SK-N-SH treated with all-trans-retinoic acid at 6 μM for 48 hours (cell line): ENCODE results near the gene COMT.

Source experiments
- ATAC-seq: fragments of 200-7000 bp; cut with Tn5 transposase; 3 replicates; pipeline ENCODE4 v1.9.1; 2020; ENCODE audit warnings: mild to moderate bottlenecking, moderate library complexity
- ARNTL ChIP-seq: fragments of 450-650 bp; formaldehyde crosslinking; IDR thresholded peaks from 2 replicates; pipeline ENCODE4 v1.5.0; 2020; ENCODE audit warnings: low read depth, mild to moderate bottlenecking, moderate library complexity, borderline replicate concordance
- BACH2 ChIP-seq: fragments of 250-450 bp; sonication (Bioruptor Pico); IDR thresholded peaks from 2 replicates; pipeline ENCODE4 v1.9.0; 2021; ENCODE audit warnings: mild to moderate bottlenecking, borderline replicate concordance
- CREB5 ChIP-seq: fragments of 250-450 bp; sonication (Bioruptor Pico); IDR thresholded peaks from 2 replicates; pipeline ENCODE4 v1.5.1; 2020; ENCODE audit warnings: low read depth, mild to moderate bottlenecking, moderate library complexity
- CSDC2 ChIP-seq: fragments of 250-450 bp; sonication (Bioruptor Pico); IDR thresholded peaks from 2 replicates; pipeline ENCODE4 v1.5.0; 2020; ENCODE audit warnings: mild to moderate bottlenecking, moderate library complexity
- CSRNP3 ChIP-seq: fragments of 250-450 bp; sonication (Bioruptor Pico); IDR thresholded peaks from 2 replicates; pipeline ENCODE4 v1.5.1; 2021; ENCODE audit warnings: mild to moderate bottlenecking, moderate library complexity
- ESRRG ChIP-seq: fragments of 250-450 bp; sonication (Bioruptor Pico); IDR thresholded peaks from 2 replicates; pipeline ENCODE4 v1.6.1; 2021; ENCODE audit warnings: mild to moderate bottlenecking
- ISL1 ChIP-seq: fragments of 250-450 bp; sonication (Bioruptor Pico); IDR thresholded peaks from 2 replicates; pipeline ENCODE4 v2.1.2; 2022; ENCODE audit warnings: mild to moderate bottlenecking, moderate library complexity
- OSR1 ChIP-seq: fragments of 250-450 bp; sonication (Bioruptor Pico); IDR thresholded peaks from 2 replicates; pipeline ENCODE4 v1.8.0; 2022; ENCODE audit warnings: moderate library complexity, mild to moderate bottlenecking, inconsistent platforms
- POU6F1 ChIP-seq: fragments of 250-450 bp; sonication (Bioruptor Pico); IDR thresholded peaks from 2 replicates; pipeline ENCODE4 v1.8.0; 2021; ENCODE audit warnings: low read depth, mild to moderate bottlenecking, moderate library complexity, borderline replicate concordance
- PPARA ChIP-seq: fragments of 250-450 bp; sonication (Bioruptor Pico); IDR thresholded peaks from 2 replicates; pipeline ENCODE4 v1.5.0; 2020; ENCODE audit warnings: mild to moderate bottlenecking, borderline replicate concordance
- RARB ChIP-seq: fragments of 250-450 bp; sonication (Bioruptor Pico); IDR thresholded peaks from 2 replicates; pipeline ENCODE4 v1.8.0; 2021; ENCODE audit warnings: mild to moderate bottlenecking, moderate library complexity
- SNAI2 ChIP-seq: fragments of 250-450 bp; sonication (Bioruptor Pico); IDR thresholded peaks from 2 replicates; pipeline ENCODE4 v1.5.0; 2020; ENCODE audit warnings: mild to moderate bottlenecking, moderate library complexity
- TCF4 ChIP-seq: fragments of 250-450 bp; sonication (Bioruptor Pico); IDR thresholded peaks from 2 replicates; pipeline ENCODE4 v1.8.0; 2021; ENCODE audit warnings: mild to moderate bottlenecking, moderate library complexity, borderline replicate concordance
- TOX ChIP-seq: fragments of 250-450 bp; sonication (Bioruptor Pico); IDR thresholded peaks from 2 replicates; pipeline ENCODE4 v1.8.0; 2021; ENCODE audit warnings: mild to moderate bottlenecking, moderate library complexity, borderline replicate concordance
- TSHZ2 ChIP-seq: fragments of 250-450 bp; sonication (Bioruptor Pico); IDR thresholded peaks from 2 replicates; pipeline ENCODE4 v1.5.0; 2020; ENCODE audit warnings: mild to moderate bottlenecking, moderate library complexity
- ZC3H10 ChIP-seq: fragments of 250-450 bp; sonication (Bioruptor Pico); IDR thresholded peaks from 2 replicates; pipeline ENCODE4 v1.5.1; 2021; ENCODE audit warnings: mild to moderate bottlenecking, moderate library complexity
- ZFP3 ChIP-seq: fragments of 250-450 bp; sonication (Bioruptor Pico); IDR thresholded peaks from 2 replicates; pipeline ENCODE4 v1.5.0; 2020; ENCODE audit warnings: mild to moderate bottlenecking, moderate library complexity
- ZFP30 ChIP-seq: fragments of 450-650 bp; formaldehyde crosslinking; IDR thresholded peaks from 2 replicates; pipeline ENCODE4 v1.5.0; 2022; ENCODE audit warnings: mild to moderate bottlenecking, moderate library complexity
- ZNF565 ChIP-seq: fragments of 450-650 bp; formaldehyde crosslinking; conservative IDR thresholded peaks from 2 replicates; pipeline ENCODE4 v1.5.0; 2020; ENCODE audit warnings: low read depth, mild to moderate bottlenecking, moderate library complexity
- ZNF8 ChIP-seq: fragments of 450-650 bp; formaldehyde crosslinking; IDR thresholded peaks from 2 replicates; pipeline ENCODE4 v1.5.0; 2020; ENCODE audit warnings: mild to moderate bottlenecking, moderate library complexity

Gene COMT

GRCh38 chr22:19903513-19903912 is 38.1 kb upstream of the COMT start:
- no peak; the same call in 2 of the 3 replicates for ATAC-seq
- TF ChIP-seq OSR1 (CRISPR knock-in tag) (no peak), ZFP30 (CRISPR knock-in tag) (no peak), PPARA (no peak), ARNTL (CRISPR knock-in tag) (no peak), CREB5 (CRISPR knock-in tag) (no peak), ZFP3 (CRISPR knock-in tag) (no peak), BACH2 (CRISPR knock-in tag) (no peak), ESRRG (CRISPR knock-in tag) (no peak), SNAI2 (CRISPR knock-in tag) (no peak), RARB (CRISPR knock-in tag) (no peak), TOX (no peak), ZC3H10 (no peak)

- ATAC-seq, result no peak
- TF ChIP-seq BACH2 (CRISPR knock-in tag) (no peak), CSDC2 (CRISPR knock-in tag) (no peak), POU6F1 (no peak), CSRNP3 (CRISPR knock-in tag) (no peak), ZNF8 (CRISPR knock-in tag) (no peak), ARNTL (CRISPR knock-in tag) (no peak), ESRRG (CRISPR knock-in tag) (no peak), ZFP30 (CRISPR knock-in tag) (no peak), PPARA (no peak), ZNF565 (CRISPR knock-in tag) (no peak), TCF4 (CRISPR knock-in tag) (no peak), ISL1 (CRISPR knock-in tag) (no peak), ZC3H10 (no peak)
- TF ChIP-seq, all 23 proteins: peak for 0
Observed at GRCh38 chr22:19904174-19904856, 37.3 kb upstream of the COMT start.

GRCh38 chr22:19904935-19905334 is 36.6 kb upstream of the COMT start:
- no peak for ATAC-seq
- TF ChIP-seq ZC3H10, result no peak
- no peak for TF ChIP-seq ZFP3 (CRISPR knock-in tag)
- TF ChIP-seq PPARA, result no peak
- TF ChIP-seq ZFP30 (CRISPR knock-in tag), result no peak
- no peak for TF ChIP-seq CSDC2 (CRISPR knock-in tag)
- TF ChIP-seq ARNTL (CRISPR knock-in tag), result no peak
- TF ChIP-seq TSHZ2 (CRISPR knock-in tag), result no peak
- TF ChIP-seq ESRRG (CRISPR knock-in tag), result no peak
- TF ChIP-seq ZNF565 (CRISPR knock-in tag), result no peak
- TF ChIP-seq OSR1 (CRISPR knock-in tag), result no peak
- no peak for TF ChIP-seq CREB5 (CRISPR knock-in tag)
- TF ChIP-seq RARB (CRISPR knock-in tag), result no peak
- no peak for TF ChIP-seq POU6F1
- no peak for TF ChIP-seq CSRNP3 (CRISPR knock-in tag)
